ENCODE results near the gene AFG3L2. TPM values are rescaled to one million over a fixed set of nuclear protein-coding genes. Genes with fewer than 3 reads are reported as not detected.

Gene AFG3L2
- total and polyA plus RNA-seq, 7 donors = 31.4 to 56.6 (median 43.7) TPM

DNA sequence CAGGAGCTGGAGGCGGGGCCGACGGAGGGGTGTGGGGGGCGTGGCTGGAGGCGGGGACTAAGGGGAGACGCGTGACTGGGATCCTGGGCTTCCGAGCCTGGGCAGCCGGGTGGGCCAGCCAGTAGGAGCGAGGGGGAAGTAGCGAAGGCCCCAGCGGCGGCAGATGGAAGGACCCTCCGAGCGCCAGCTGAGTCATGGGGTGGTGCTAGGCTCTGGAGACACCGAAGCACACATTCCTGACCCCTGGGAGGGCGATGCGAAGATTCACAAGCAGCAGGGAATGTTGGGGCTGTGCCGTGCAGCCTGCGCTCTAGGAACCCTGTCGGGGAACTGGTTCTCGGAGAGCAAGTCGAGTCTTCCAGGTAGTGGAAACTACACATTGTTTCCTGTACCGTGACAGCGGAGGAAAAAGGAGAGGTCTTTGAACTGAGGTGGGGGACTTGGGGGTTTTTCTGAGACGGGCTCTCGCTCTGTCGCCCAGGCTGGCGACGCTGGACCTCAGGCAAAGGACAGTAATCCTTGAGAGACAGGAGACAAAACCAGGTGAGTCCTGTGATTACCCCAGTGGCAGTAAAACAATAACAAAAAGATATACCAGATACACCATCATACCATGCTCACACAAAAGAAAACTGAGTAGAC is 650 bp upstream of the AFG3L2 start:
- no peak for TF ChIP-seq EP300 (IDR thresholded peaks at IDR 0.05)
- TF ChIP-seq, protein P1, sequence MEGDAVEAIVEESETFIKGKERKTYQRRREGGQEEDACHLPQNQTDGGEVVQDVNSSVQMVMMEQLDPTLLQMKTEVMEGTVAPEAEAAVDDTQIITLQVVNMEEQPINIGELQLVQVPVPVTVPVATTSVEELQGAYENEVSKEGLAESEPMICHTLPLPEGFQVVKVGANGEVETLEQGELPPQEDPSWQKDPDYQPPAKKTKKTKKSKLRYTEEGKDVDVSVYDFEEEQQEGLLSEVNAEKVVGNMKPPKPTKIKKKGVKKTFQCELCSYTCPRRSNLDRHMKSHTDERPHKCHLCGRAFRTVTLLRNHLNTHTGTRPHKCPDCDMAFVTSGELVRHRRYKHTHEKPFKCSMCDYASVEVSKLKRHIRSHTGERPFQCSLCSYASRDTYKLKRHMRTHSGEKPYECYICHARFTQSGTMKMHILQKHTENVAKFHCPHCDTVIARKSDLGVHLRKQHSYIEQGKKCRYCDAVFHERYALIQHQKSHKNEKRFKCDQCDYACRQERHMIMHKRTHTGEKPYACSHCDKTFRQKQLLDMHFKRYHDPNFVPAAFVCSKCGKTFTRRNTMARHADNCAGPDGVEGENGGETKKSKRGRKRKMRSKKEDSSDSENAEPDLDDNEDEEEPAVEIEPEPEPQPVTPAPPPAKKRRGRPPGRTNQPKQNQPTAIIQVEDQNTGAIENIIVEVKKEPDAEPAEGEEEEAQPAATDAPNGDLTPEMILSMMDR (IDR thresholded peaks at IDR 0.05) = peak in 3 of 4 experiments; percentile 22 to 36 (median 30)
- TF ChIP-seq POLR2AphosphoS5 (IDR thresholded peaks at IDR 0.05) = peak; percentile 25 to 90 (median 72)
- peak in 1 of 2 donors; percentile 28 for TF ChIP-seq POLR2A (IDR thresholded peaks at IDR 0.05)
- Histone ChIP-seq H3K9me3 (no peaks in the 10 kb centered on the region), H3K4me1 (peaks cover 0 to 47% (median 36%) of the 10 kb centered on the region in 4 donors), H3K36me3 (no peaks in the 10 kb centered on the region), H3K27me3 (no peaks in the 10 kb centered on the region), H3K4me3 (peak overlapping the region; percentile 41 to 96 (median 70)), H3K27ac (peak overlapping the region; percentile 81 to 100 (median 100))
- no peak for DNase-seq
- intact Hi-C loops (cut with DNase I) = loop anchor here (1.0 to 5.0 kb wide), 5 partner anchors 30 to 570 kb away; partner anchors contain the start of genes PRELID3A, PTPN2 and SPIRE1
- WGBS, 2 donors = 0 to 2% methylated on average over 30 of the region's 30 CpGs

DNA sequence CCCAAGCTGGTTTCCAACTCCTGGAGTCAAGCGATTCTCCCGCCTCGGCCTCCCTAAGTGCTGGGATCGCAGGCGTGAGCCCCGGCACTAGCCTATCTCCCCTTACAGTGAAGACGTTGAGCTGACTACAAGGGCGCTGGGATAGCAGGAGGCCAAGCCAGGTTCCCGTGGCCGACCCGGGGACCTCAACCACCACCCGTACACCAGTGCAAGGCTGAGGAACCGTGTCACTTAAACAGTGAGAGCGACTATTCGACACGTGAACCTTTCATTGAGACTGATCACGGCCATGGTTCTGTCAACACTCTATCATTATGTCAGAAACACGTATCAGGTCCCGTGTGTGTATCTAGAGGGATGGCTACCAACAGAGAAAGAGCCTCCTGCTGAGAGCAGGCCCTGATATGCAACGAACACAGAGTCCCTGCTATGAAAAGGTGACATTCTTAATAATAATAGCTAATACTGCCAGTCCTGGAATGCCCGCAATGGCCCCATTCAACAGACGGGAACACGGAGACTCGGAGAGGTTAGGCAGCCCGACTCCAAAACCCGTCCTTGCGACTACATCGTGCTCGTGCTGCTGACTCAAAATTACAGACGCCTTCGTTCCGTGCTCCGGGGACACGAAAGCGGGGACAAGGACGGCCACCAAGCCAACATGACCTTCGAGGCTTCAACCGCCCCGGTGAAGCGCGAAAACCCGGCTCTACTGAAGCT is 833 bp downstream of the AFG3L2 start:
- H3K27ac ChIP-seq = peak overlapping the region; percentile 94 to 100 (median 100)
- DNase-seq = peak; percentile 69
- intact Hi-C loops (cut with DNase I) = loop anchor here (1.0 to 5.0 kb wide), 4 partner anchors 67 to 506 kb away; partner anchors contain the start of genes PTPN2 and SPIRE1
- no peaks in the 10 kb centered on the region for H3K9me3 ChIP-seq
- WGBS, 2 donors = 4 to 16% methylated on average over 42 of the region's 42 CpGs
- TF ChIP-seq POLR2A (IDR thresholded peaks at IDR 0.05) (no peak), POLR2AphosphoS5 (IDR thresholded peaks at IDR 0.05) (no peak), EP300 (IDR thresholded peaks at IDR 0.05) (no peak)
- TF ChIP-seq, protein P1 (IDR thresholded peaks at IDR 0.05) = no peak
- peaks cover 0 to 52% (median 40%) of the 10 kb centered on the region in 4 donors for H3K4me1 ChIP-seq
- H3K27me3 ChIP-seq = no peaks in the 10 kb centered on the region
- H3K36me3 ChIP-seq = no peaks in the 10 kb centered on the region
- H3K4me3 ChIP-seq = peak overlapping the region; percentile 56 to 96 (median 77)

DNA sequence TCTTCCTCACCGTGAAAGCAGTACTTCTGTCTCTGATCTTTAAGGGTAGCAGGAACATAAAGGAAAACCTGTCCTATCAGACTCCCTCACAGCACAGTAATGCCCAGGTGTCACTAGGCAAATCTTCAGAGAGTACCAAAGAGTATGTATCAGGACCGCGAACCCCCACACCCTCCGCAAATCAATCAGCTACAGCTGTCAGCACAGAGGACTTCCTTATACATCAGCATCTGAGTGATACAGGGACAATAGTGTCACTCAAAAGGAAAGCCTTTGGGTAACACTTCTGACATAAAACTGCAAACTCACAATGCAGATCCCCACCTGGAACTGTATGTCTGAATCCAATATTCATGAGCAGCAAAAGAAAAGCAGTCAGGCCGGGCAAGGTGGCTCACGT is 2.6 kb downstream of the AFG3L2 start:
- intact Hi-C loops (cut with DNase I) = no loop called here
- H3K36me3 ChIP-seq = peaks cover 0 to 4% (median 0%) of the 10 kb centered on the region in 4 donors
- H3K9me3 ChIP-seq = no peaks in the 10 kb centered on the region
- TF ChIP-seq, protein P1 (IDR thresholded peaks at IDR 0.05) = no peak
- TF ChIP-seq POLR2AphosphoS5 (IDR thresholded peaks at IDR 0.05) = no peak
- DNase-seq = no peak
- no peak overlapping the region for H3K27ac ChIP-seq
- WGBS, 2 donors = 41 to 82% methylated on average over 6 of the region's 6 CpGs
- peaks cover 0 to 52% (median 40%) of the 10 kb centered on the region in 4 donors for H3K4me1 ChIP-seq
- no peak overlapping the region for H3K4me3 ChIP-seq
- H3K27me3 ChIP-seq = no peaks in the 10 kb centered on the region

DNA sequence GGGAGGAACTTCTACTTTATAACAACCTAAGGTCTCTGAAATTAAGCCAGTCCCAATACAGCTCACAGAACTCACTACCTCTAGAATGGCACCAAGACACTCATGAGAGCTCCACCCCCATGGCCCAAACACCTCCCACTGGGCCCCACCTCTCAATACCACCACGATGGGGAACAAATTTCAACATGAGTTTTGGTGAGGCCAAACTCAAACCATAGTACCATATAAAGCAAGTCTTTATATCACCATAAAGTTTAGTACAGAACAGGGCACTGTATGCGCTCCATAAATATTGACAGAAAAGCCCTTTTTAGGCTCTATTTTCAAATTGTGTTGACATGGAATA is 3.3 kb downstream of the AFG3L2 start:
- no peak overlapping the region for H3K27ac ChIP-seq
- no peak for TF ChIP-seq EP300 (IDR thresholded peaks at IDR 0.05)
- TF ChIP-seq POLR2A (IDR thresholded peaks at IDR 0.05) = no peak
- no peak for TF ChIP-seq POLR2AphosphoS5 (IDR thresholded peaks at IDR 0.05)
- TF ChIP-seq, protein P1 (IDR thresholded peaks at IDR 0.05) = no peak
- H3K4me3 ChIP-seq = no peak overlapping the region
- DNase-seq = no peak
- no peaks in the 10 kb centered on the region for H3K9me3 ChIP-seq
- H3K36me3 ChIP-seq = peaks cover 0 to 10% (median 1%) of the 10 kb centered on the region in 4 donors
- H3K4me1 ChIP-seq = peaks cover 0 to 52% (median 40%) of the 10 kb centered on the region in 4 donors
- H3K27me3 ChIP-seq = no peaks in the 10 kb centered on the region
- intact Hi-C loops (cut with DNase I) = no loop called here
- 26 to 62% methylated on average over 2 of the region's 2 CpGs for WGBS, 2 donors

Data from sigmoid colon (tissue), 7 donors.